SK-N-SH (cell line): ENCODE results near the gene COPE.

Experiments
- EP300 ChIP-seq, 2 experiments: IDR thresholded peaks; 2 replicates each; pipeline versions ENCODE4 v1.4.0 to v1.6.1; 2012; ENCODE audit warnings: borderline replicate concordance in 1 of 2, low read depth in 1 of 2, low read length in 1 of 2
- GATA2 ChIP-seq: sonication (generic); formaldehyde crosslinking; IDR thresholded peaks from 2 replicates; pipeline ENCODE4 v1.5.0; 2020; ENCODE audit warnings: mild to moderate bottlenecking, missing genetic modification reagents
- MXI1 ChIP-seq: IDR thresholded peaks from 2 replicates; pipeline ENCODE4 v1.6.1; 2012; ENCODE audit warnings: mild to moderate bottlenecking, low read depth, low read length, improper control_type of control experiment
- TCF12 ChIP-seq: IDR thresholded peaks from 2 replicates; pipeline ENCODE4 v1.4.0; 2012
- YY1 ChIP-seq: IDR thresholded peaks from 2 replicates; pipeline ENCODE4 v1.4.0; 2012; ENCODE audit warnings: low read depth, mild to moderate bottlenecking
- TF ChIP-seq, protein P1 (sequence below): fragments of 200-600 bp; sonication (generic); IDR thresholded peaks from 2 replicates; pipeline ENCODE4 v1.6.1; 2017; ENCODE audit warnings: antibody characterized with exemption, mild to moderate bottlenecking, moderate library complexity
- TF ChIP-seq, protein P2 (sequence below): IDR thresholded peaks from 2 replicates; pipeline ENCODE4 v1.4.0; 2012; ENCODE audit warnings: low read depth
- TF ChIP-seq, protein P3 (sequence below): IDR thresholded peaks from 2 replicates; pipeline ENCODE4; 2012
- TF ChIP-seq, protein P4 (sequence below): IDR thresholded peaks from 2 replicates; pipeline ENCODE4 v1.6.1; 2012; ENCODE audit warnings: mild to moderate bottlenecking, low read depth, low read length, moderate library complexity

DNA sequence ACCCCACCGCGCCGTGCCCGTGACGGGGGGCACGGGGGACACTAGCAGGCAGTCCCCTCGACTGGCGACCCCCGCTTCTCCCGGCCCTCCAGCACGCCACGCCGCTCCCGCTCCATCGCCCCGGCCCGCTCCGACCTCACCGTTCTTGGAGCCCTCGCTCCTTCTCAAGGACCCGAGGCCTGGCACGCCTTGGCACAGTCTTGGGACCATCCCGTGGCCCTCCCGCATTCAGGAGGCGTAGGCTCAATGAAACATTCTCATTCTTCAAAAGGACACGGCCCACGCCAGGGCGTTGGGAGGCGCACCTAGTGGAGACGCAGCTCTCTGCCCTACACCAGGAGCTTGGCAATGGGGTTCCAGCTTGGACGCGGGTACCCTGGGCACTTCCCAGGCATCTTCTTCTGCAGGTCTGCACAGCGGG, 22.8 kb downstream of the COPE start:
- TF ChIP-seq, protein P1, sequence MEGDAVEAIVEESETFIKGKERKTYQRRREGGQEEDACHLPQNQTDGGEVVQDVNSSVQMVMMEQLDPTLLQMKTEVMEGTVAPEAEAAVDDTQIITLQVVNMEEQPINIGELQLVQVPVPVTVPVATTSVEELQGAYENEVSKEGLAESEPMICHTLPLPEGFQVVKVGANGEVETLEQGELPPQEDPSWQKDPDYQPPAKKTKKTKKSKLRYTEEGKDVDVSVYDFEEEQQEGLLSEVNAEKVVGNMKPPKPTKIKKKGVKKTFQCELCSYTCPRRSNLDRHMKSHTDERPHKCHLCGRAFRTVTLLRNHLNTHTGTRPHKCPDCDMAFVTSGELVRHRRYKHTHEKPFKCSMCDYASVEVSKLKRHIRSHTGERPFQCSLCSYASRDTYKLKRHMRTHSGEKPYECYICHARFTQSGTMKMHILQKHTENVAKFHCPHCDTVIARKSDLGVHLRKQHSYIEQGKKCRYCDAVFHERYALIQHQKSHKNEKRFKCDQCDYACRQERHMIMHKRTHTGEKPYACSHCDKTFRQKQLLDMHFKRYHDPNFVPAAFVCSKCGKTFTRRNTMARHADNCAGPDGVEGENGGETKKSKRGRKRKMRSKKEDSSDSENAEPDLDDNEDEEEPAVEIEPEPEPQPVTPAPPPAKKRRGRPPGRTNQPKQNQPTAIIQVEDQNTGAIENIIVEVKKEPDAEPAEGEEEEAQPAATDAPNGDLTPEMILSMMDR, result no peak
- TF ChIP-seq TCF12 (no peak), EP300 (IDR thresholded peaks at IDR 0.05; ENCODE audit: borderline replicate concordance in 1 of 2, low read depth in 1 of 2, low read length in 1 of 2) (no peak), YY1 (no peak), MXI1 (no peak), GATA2 (CRISPR knock-in tag) (no peak)
- TF ChIP-seq, protein P2, sequence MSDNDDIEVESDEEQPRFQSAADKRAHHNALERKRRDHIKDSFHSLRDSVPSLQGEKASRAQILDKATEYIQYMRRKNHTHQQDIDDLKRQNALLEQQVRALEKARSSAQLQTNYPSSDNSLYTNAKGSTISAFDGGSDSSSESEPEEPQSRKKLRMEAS, result no peak
- TF ChIP-seq, protein P3, sequence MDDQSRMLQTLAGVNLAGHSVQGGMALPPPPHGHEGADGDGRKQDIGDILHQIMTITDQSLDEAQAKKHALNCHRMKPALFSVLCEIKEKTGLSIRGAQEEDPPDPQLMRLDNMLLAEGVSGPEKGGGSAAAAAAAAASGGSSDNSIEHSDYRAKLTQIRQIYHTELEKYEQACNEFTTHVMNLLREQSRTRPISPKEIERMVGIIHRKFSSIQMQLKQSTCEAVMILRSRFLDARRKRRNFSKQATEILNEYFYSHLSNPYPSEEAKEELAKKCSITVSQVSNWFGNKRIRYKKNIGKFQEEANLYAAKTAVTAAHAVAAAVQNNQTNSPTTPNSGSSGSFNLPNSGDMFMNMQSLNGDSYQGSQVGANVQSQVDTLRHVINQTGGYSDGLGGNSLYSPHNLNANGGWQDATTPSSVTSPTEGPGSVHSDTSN, result no peak
- TF ChIP-seq, protein P4, sequence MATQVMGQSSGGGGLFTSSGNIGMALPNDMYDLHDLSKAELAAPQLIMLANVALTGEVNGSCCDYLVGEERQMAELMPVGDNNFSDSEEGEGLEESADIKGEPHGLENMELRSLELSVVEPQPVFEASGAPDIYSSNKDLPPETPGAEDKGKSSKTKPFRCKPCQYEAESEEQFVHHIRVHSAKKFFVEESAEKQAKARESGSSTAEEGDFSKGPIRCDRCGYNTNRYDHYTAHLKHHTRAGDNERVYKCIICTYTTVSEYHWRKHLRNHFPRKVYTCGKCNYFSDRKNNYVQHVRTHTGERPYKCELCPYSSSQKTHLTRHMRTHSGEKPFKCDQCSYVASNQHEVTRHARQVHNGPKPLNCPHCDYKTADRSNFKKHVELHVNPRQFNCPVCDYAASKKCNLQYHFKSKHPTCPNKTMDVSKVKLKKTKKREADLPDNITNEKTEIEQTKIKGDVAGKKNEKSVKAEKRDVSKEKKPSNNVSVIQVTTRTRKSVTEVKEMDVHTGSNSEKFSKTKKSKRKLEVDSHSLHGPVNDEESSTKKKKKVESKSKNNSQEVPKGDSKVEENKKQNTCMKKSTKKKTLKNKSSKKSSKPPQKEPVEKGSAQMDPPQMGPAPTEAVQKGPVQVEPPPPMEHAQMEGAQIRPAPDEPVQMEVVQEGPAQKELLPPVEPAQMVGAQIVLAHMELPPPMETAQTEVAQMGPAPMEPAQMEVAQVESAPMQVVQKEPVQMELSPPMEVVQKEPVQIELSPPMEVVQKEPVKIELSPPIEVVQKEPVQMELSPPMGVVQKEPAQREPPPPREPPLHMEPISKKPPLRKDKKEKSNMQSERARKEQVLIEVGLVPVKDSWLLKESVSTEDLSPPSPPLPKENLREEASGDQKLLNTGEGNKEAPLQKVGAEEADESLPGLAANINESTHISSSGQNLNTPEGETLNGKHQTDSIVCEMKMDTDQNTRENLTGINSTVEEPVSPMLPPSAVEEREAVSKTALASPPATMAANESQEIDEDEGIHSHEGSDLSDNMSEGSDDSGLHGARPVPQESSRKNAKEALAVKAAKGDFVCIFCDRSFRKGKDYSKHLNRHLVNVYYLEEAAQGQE, result no peak
